Testis (tissue), 2 donors: ENCODE data around the gene NANOS3.

Experiments
- POLR2A ChIP-seq: fragments of 450-650 bp; IDR thresholded peaks from one replicate; pipeline ENCODE4 v1.6.1; 2017; ENCODE audit warnings: antibody characterized with exemption, mild to moderate bottlenecking, moderate library complexity
- TF ChIP-seq, protein P1 (sequence below), 3 experiments: fragments of 450-650 bp in 2 of 3; fragments of 200-600 bp in 1 of 3; sonication (generic) in 1 of 3; IDR thresholded peaks; one replicate each; pipeline ENCODE4 v1.5.1; 2016 to 2019; ENCODE audit warnings: antibody characterized with exemption in 3 of 3, mild to moderate bottlenecking in 2 of 3, moderate library complexity in 1 of 3

DNA sequence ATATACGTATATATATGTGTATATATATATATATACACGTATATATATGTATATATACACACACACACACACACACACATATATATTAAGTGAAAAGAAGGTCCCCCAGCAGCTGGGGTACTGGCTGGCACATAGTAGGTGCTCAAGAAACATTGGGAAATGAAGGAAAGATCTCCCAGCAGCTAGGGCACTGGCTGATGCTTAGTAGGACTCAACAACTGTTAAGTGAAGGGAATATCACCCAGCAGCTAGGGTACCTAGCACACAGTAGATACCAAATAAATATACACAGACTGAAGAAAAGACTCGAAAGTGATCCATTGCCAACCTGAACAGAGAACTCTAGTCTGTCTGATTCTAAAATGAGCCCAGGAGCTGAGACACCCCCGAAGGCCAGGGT is 49.1 kb downstream of the NANOS3 start:
- TF ChIP-seq, protein P1, sequence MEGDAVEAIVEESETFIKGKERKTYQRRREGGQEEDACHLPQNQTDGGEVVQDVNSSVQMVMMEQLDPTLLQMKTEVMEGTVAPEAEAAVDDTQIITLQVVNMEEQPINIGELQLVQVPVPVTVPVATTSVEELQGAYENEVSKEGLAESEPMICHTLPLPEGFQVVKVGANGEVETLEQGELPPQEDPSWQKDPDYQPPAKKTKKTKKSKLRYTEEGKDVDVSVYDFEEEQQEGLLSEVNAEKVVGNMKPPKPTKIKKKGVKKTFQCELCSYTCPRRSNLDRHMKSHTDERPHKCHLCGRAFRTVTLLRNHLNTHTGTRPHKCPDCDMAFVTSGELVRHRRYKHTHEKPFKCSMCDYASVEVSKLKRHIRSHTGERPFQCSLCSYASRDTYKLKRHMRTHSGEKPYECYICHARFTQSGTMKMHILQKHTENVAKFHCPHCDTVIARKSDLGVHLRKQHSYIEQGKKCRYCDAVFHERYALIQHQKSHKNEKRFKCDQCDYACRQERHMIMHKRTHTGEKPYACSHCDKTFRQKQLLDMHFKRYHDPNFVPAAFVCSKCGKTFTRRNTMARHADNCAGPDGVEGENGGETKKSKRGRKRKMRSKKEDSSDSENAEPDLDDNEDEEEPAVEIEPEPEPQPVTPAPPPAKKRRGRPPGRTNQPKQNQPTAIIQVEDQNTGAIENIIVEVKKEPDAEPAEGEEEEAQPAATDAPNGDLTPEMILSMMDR (IDR thresholded peaks at IDR 0.05): no peak
- no peak for TF ChIP-seq POLR2A
